Measurements from ENCODE around the gene TFRC.

- TF ChIP-seq CTCF (IDR thresholded peaks at IDR 0.05) (no peak), POLR2A (IDR thresholded peaks at IDR 0.05) (no peak)
These were observed 56.9 kb downstream of the TFRC start for GRCh38 chr3:196024968-196025367.
